EH (cell line): Measurements from ENCODE around the gene TGFB1.
"Not testable (repeated sequence)": the region's sequence is repeated elsewhere in the genome, so short reads cannot be mapped to it uniquely, and the experiment has no call there.

ENCODE experiments used
- DNase-seq: peaks from one replicate; pipeline ENCODE4 v3.0.0-alpha.2; 2015; ENCODE audit warnings: low read depth

Gene TGFB1

DNA sequence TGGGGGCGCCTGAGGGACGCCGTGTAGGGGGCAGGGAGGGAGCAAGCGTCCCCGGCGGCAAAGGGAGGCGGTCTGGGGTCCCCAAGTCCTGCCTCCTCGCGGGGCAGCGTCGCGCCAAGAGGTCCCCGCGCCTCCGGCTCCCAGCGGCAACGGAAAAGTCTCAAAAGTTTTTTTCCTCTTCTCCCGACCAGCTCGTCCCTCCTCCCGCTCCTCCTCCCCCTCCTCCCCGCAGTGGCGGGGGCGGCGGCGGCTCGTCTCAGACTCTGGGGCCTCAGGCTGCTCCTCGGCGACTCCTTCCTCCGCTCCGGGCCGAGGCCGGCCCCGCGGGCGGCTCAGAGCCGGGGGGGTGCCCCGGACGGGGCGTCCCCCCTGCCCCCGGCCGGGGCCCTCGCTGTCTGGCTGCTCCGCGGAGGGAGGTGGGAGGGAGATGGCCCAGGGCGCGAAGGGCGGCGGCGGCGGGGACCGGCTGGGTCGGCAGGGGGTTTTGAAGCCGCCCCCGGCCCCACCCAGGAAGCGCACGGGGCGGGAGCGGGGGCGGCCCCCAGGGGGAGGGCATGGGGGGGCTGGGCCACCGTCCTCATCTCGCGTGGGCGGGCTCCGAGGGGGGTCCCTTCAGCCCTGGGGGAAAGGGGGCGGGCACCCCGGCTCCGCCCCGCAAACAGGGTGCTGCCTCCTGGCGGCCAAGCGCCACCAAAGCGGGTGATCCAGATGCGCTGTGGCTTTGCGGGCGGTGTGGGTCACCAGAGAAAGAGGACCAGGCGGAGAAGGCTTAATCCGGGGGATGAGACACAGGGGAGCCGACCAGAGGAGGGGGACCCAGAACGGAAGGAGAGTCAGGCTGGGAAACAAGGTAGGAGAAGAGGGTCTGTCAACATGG is at the start of gene TGFB1:
Gene TGFB1, minus strand, starts transcription at position 457 of the 877 bp plus-strand sequence. CDS start 878 bp downstream, outside the sequence.
- peak; percentile 93 for DNase-seq

DNA sequence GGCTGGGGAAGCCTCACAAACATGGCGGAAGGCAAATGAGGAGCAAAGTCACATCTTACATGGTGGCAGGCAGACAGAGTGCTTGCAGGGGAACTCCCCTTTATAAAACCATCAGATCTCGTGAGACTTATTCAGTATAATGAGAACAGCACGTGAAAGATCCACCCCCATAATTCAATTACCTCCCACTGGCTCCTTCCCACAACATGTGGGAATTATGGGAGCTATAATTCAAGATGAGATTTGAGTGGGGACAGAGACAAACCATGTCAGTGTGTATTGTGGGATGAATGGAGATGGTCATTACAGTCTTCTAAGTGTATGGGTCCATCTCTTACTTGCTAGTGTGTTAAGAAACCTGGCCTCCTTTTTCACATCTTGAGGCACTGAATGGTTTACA is 48.3 kb upstream of the TGFB1 start:
- DNase-seq: no peak

DNA sequence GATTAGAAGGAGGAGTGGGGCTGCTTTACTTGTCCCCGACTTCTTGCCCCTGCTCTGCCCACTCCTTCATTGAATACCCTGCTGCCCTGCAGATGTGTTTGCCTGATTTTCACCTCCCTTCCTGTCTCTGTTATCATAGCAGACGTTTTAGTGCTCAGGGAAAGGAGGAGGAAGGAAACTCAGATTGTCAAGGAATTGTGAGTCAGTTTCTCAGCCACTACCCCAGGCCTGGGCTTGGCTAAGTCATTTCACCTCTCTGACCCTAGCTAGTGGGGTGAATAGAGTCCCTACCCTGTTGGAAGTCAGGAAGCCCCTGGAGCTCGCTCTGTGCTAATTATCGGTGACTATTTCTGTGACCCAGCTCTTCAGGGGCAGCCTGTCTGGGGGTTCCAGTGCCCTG is 47.8 kb upstream of the TGFB1 start:
- DNase-seq: no peak

DNA sequence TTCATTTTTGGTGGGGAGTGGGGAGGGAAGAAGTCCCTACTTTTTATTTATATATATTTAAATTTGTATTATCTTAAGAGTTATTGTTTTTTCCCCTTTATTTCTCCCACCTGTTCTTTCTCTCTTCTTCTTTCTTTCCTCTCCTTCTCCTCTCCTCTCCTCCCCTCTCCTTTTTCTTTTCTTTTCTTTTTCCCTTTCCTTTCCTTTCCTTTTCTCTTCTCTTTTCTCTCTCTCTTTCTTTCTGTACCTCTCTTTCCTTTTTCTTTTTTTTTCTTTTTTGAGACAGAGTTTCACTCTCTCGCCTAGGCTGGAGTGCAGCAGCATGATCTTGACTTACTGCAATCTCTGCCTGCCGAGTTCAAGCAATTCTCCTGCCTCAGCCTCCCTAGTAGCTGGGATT is 45.8 kb upstream of the TGFB1 start:
- DNase-seq: no peak

DNA sequence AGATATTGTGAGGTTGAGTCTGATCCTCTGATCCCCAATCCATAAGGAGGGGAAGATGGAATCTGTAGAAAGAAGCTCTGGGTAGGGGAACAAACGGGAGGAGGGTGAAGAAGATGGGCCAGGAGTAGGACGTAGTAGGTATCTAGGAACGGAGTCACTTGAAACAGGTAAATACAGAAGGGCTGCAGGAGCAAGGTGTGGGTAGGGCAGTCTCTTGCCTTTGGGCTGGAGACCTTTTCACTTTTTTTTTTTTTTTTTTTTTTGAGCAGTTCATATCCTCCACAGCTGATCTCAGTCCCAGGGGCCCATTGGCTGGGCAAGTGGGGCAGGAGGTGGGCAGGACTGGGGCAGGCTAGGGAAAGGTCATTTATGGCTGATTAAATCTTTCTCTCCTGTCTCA is 45.4 kb upstream of the TGFB1 start:
- DNase-seq: no peak

DNA sequence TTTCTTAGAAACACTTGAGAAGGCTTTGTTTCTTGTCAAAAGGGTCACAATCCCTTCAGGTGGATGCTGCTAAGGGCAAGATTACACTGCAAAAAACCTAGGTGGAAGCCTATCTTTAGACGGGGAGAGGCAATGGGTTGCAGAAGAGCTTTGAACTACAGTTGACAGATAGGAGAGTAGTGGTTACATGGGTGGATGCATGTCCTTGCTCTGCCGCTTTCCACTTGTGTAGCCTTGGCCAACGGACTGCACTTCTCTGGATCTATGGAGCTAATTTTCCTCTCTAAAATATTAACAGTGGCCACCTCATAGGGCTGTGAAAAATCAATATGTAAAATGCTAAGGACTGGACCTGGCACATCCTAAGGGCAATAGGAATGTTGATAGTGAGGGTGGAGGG is 44.9 kb upstream of the TGFB1 start:
- no peak for DNase-seq

DNA sequence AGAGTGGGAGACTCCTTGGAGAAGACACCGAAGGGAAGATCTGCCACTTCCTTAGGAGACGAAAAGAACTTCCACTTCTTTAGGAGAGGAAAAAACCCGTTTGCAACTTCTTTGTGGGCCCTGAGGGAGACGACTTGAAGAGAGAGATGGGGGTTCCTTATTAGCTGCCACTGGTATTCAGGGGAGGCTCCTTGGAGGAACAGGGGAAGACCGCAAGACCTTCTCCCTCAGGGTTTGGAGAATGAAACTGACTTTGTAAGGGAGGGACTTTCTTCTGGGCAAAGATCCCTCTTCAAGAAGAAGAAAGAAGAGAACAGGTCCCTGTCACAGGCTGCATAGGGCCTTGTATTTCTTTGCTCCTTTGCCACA is 44.3 kb upstream of the TGFB1 start:
- no peak for DNase-seq

DNA sequence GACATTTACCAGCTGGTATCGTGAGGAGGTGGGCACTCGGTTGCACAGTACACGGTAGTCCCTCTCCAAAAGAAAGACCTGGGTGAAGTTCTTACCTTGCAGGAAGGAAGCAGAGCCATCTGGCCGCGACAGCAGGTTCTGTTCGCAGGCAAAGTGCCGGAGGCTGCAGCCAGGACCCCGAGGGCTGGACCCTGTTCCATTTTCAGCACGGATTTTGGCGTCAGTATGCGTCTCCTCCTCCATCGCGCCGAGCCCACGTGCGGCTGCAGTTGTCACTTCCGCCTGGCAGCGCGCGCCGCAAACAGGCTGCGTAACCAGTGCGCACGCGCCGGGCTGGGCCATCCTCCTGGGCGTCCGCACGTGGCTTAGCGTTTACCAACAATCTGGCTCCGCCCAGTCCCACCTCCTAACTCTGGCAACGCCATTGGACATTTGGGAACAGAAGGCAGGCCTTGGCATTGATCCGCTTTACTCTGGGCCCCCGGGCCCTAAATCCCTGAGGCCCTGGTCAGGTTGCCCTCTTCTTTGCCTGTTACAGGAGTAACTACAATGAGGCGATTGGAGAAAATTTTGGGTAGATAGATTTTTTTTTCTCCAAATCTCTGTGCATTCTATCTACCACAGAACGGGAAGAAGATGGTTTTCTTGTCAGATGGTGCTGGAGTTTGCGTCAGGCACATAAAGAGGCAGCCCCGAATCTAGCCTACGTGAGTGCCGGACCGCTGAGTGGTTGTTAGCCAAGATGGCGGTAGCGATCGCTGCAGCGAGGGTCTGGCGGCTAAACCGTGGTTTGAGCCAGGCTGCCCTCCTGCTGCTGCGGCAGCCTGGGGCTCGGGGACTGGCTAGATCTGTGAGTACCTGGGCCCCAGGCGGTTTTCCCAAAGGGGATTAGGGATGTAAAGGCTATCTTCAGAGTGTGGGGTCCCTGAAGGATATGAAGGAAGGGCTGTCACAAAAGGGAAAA is 43.6 kb upstream of the TGFB1 start, which contains the start of the genes BCKDHA and EXOSC5:
Gene BCKDHA, plus strand, starts transcription at position 733 of the 964 bp plus-strand sequence. Its CDS starts 10 bp downstream, at position 743.
Gene EXOSC5, minus strand, starts transcription at position 274 of the 964 bp plus-strand sequence. Its CDS starts 31 bp downstream, at position 243.
- DNase-seq: peak; percentile 100

DNA sequence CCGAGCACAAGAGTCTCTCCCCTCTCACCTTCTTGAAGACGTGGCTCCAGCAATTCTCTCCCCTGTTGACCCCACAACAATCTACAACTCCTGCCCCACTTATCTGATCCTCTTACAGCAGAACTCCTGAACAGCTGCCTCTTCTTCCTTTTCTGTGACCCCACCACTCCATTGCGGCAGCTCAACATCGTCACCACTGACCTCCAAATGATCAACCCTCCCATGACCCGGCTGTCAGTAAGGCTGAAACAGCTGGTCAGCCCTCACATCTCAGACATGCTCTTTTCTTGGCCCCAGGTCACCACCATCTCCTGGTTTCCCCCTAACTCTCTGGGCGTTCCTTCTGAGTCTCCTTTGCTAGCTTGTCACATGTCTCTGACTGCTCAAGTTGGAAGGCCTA is 41.6 kb upstream of the TGFB1 start:
- no peak for DNase-seq

DNA sequence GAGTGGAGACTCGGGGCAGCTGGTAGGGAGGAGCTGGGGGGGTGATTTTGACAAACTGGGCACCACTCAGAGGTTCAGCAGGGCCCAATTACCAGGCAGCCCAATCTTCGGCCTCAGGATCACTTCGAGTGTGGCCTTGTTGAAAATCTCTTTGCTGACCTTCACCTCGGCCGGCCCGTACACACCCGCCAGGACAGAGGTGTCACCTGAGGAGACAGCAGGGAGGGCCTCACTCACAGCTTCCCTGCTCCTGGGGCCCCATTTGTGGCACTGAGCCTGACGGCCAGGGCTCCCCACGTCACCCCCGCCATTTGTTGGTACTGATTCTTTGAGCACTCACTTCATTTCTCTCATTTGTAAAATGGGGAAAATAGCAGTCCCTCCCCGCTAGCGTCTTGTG is 39.1 kb upstream of the TGFB1 start:
- DNase-seq: no peak

DNA sequence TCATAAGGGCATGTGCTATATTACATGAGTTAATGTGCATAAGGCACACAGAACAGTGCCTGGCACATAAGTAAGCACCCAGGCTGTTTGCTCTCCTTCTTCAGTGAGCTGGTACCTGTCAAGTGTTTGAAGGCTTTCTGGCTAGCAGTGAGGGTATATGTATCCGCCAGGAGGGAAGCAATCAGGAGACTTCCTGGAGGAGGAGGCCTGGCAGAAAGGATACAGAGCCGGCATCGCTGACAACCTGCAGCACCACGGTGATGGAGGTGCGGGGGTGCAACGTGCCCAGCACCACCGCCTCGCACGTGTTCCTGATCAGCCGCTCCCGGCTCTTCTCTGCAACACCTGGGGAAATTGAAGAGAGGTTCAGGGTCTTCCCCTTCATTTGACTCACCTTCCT is 37.9 kb upstream of the TGFB1 start:
- DNase-seq: no peak

DNA sequence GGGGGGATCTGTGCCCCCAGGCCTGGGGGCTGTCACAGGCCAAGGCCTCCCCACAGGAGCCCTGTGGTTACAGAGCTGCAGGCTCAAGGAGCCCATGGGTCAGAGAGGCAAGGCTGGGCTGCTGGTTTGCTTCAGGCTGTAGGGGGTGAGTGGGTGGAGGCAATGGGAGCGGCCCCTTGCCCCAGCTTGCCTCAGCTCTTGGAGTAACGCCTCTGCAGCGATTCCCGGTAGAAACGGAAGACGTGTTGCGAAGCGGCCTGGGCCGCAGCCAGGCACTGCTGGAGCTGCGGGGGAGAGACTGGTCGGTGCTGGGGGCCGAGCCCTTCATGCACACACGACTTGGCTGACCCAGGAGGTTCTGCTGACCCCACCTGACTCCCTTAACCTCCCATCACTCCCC is 32.7 kb upstream of the TGFB1 start:
- DNase-seq: no peak

DNA sequence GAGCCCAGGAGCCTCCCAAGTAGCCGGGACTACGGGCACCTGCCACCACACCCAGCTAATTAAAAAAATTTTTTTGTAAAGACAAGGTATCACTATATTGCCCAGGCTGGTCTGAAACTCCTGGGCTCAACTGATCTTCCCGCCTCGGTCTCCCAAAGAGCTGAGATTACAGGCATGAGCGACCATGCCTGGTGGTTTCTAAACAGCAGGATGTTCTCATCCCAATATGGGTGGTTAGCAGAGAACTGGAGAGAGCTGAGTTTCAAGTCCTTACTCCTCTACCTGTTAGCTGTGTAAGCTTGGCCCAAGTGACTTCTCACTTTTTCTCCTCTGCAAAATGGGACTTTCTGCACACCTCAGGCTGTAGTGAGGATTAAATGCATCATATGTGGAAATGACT is 30.6 kb upstream of the TGFB1 start:
- no peak for DNase-seq

DNA sequence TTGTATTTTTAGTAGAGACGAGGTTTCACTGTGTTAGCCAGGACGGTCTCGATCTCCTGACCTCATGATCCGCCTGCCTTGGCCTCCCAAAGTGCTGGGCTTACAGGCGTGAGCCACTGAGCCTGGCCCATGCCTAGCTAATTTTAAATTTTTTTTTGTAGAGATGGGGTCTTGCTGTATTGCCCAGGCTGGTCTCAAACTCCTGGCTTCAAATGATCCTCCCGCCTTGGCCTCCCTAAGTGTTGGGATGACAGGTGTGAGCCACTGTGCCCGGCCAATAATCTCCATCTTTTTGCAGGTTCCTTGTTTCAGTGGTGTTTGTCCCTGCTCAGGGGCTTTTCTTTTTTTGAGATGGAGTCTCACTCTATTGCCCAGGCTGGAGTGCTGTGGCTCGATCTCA is 27.8 kb upstream of the TGFB1 start:
- DNase-seq: not testable (repeated sequence)

DNA sequence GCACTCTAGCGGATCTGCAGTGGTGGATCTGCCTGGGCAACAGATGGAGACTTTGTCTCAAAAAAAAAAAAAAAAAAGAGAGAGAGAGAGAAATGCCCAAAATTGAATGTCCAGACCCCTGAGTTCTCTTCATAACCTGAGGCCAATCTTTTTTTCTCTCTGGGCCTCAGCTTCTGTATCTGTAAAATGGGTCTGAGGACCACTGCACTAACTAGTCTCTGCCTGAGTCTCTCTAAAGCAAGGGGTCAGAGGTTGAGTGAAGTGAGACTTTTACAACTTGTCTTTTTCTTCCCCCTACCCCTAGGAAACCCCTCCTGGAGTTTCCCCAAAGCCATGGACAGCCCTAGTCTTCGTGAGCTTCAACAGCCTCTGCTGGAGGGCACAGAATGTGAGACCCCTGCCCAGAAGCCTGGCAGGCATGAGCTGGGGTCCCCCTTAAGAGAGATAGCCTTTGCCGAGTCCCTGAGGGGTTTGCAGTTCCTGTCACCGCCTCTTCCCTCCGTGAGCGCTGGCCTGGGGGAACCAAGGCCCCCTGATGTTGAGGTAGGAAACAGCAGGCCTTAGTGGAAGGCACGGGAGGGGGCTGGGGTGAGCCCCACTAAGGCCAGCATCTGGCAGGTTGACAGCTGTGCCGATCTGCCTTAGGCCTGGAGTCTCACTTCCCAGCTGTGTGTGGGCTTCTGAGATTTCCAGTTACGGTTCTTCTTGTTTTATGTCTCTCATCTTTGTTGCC is 24.4 kb upstream of the TGFB1 start:
- DNase-seq: no peak

DNA sequence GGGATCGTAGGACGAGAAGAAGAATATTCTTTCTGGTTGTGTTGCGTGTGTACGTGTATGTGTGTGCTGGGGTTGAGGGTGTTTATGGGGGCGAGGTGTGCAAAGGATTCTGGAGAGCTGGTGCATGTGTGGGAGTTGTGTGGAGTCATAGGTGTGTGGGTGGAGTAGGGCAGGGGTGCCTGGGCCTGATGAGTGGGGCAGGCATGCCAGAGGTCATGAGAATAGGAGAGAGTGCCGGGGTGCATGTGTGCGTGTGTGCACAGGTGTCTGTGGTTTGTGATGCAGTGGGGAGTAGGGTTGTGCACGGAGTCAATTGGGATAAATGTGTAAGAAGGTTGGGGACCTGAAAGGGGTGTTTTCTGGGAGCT is 23.3 kb upstream of the TGFB1 start:
- no peak for DNase-seq

DNA sequence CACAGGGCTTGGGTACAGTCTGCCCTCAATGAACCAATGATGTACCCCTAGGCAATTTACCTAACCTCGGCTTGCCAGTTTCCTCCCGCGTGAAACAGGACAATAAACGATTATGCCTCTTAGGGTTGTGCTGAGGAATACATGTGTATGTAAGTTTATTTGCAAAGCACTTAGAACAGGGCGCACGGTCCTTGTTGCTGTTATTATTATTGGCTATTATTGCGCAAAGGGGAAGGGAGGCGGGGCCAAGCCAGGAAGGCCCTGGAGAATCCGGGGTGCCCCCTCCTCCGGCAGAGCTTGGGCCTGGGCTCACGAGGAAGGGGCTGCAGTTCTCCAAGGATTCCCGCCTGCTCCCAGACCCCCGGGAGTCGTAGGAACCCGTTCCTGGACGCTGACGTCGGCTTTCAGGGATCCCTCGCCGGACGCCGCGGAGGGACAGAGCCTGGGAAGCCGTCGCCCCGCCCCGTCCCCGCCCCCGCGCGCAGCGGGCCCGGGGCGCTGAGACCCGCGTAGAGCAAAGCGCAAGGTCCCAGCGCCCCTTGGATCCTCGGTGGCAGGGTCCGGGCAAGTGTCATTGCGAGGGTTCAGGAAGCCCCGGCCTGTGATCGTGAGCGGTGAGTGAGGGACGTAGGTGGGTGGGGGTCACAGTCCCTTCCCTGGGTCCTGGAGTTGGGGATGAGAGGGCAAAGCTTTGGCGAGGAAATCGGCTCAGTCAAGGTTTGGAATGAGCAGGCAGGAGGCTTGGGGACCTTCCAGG is 22.7 kb upstream of the TGFB1 start, which contains the start of gene TMEM91:
Gene TMEM91, plus strand, starts transcription at position 293 of the 757 bp plus-strand sequence. CDS start 1,777 bp downstream, outside the sequence.
- DNase-seq: no peak

DNA sequence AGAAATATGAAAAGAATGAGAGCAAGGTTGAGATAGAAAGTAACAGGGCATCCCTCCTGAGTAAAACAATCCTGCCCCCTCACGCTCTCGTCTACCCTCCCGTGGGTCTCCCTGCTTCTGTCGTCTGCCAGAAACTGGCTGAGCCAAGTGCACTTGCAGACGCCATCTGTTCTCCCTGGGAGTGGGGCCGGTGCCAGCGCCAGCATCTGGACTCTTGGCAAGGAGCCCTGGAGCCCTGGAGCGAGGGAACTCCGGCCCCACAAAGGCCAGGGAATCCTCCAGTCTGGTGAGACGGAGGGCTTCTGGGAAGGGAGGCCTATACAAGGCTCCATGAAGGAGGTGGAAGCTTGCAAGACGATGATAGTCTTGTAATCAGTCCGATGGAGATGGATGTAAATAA is 20.3 kb upstream of the TGFB1 start:
- peak; percentile 90 for DNase-seq

DNA sequence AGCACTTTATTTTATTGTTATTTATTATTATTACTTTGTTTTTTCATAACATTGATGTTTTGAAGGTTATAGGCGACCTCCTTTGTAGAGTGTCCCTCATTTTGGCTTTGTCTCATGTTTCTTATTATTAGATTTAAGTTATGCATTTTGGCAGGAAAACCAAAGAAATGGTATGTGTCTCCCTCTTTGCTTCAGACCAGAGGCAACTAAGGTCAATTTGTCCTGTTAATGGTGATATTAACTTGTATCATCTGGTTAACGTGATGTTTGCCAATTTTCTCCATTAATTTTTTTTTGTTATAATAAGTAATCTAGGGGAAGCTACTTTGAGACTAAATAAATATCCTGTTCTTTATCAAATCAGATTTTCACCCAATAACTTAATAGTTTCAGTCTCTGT is 18.8 kb upstream of the TGFB1 start:
- no peak for DNase-seq

DNA sequence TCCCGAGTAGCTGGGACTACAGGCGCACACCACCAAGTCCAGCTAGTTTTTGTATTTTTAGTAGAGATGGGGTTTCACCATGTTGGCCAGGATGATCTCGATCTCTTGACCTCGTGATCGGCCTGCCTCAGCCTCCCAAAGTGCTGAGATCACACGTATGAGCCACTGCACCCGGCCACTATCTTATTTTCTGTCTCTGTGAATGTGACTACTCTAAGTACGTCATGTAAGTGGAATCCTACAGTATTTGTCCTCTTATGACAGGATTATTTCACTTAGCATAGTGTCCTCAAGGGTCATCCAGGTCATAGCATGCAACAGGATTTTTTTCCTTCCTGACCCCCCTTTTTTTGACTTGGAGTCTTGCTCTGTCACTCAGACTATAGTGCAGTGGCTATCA is 17.8 kb upstream of the TGFB1 start:
- DNase-seq: no peak

DNA sequence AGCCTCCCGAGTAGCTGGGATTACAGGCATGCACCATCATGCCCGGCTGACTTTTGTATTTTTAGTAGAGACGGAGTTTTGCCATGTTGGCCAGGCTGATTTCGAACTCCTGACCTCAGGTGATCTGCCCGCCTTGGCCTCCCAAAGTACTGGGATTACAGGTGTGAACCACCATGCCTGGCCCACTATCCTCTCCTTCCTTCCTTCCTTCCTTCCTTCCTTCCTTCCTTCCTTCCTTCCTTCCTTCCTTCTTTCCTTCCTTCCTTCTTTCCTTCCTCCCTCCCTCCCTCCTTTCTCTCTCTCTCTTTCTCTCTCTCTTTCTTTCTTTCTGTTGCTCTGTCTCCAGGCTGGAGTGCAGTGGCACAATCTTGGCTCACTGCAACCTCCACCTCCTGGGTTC is 17.4 kb upstream of the TGFB1 start:
- not testable (repeated sequence) for DNase-seq
